GM19023 (cell line): ENCODE data around the gene SAMD4A.

ENCODE experiments used
- ATAC-seq: cut with Tn5 transposase; IDR thresholded peaks from one replicate; pipeline ENCODE4 v1.9.1; 2021; ENCODE audit warnings: mild to moderate bottlenecking, moderate library complexity; ENCODE audit not compliant: unreplicated experiment

Gene SAMD4A

GRCh38 chr14:54653712-54654469, 87.0 kb downstream of the SAMD4A start:
- ATAC-seq, result no peak

GRCh38 chr14:54654605-54655004, 87.7 kb downstream of the SAMD4A start:
- ATAC-seq, result no peak

- no peak for ATAC-seq
Observed at GRCh38 chr14:54658836-54659235, 91.9 kb downstream of the SAMD4A start.

GRCh38 chr14:54659365-54659764, 92.4 kb downstream of the SAMD4A start:
- no peak for ATAC-seq

GRCh38 chr14:54660604-54661111, 93.7 kb downstream of the SAMD4A start:
- no peak for ATAC-seq

GRCh38 chr14:54662491-54663133, 95.7 kb downstream of the SAMD4A start:
- no peak for ATAC-seq

GRCh38 chr14:54664961-54665360, 98.0 kb downstream of the SAMD4A start:
- ATAC-seq, result no peak

GRCh38 chr14:54665946-54666345, 99.0 kb downstream of the SAMD4A start:
- no peak for ATAC-seq

GRCh38 chr14:54667026-54667744, 100.3 kb downstream of the SAMD4A start:
- ATAC-seq, result no peak

GRCh38 chr14:54667764-54668163, 100.8 kb downstream of the SAMD4A start:
- no peak for ATAC-seq

GRCh38 chr14:54669721-54670561, 103.0 kb downstream of the SAMD4A start:
- ATAC-seq, result no peak

GRCh38 chr14:54671537-54671936, 104.6 kb downstream of the SAMD4A start:
- ATAC-seq, result no peak

- ATAC-seq, result no peak
Observed at GRCh38 chr14:54672181-54672580, 105.3 kb downstream of the SAMD4A start.

GRCh38 chr14:54672688-54673087, 105.8 kb downstream of the SAMD4A start:
- ATAC-seq, result no peak

GRCh38 chr14:54673193-54674045, 106.5 kb downstream of the SAMD4A start:
- no peak for ATAC-seq

- no peak for ATAC-seq
Observed at GRCh38 chr14:54674046-54674741, 107.3 kb downstream of the SAMD4A start.

- no peak for ATAC-seq
Observed at GRCh38 chr14:54675236-54676128, 108.6 kb downstream of the SAMD4A start.
